Effector CD8-positive, alpha-beta T cell (primary cell): Measurements from ENCODE around the gene OPCML.

Experiments used
- DNase-seq: peaks from one replicate; lab custom pipeline; 2025; lab: John Stamatoyannopoulos, UW

Gene OPCML

GRCh38 chr11:132472411-132473172 lies 1059.7 kb downstream of the OPCML start:
- DNase-seq = no peak

- DNase-seq = no peak
Measured at GRCh38 chr11:132471466-132471865, 1060.8 kb downstream of the OPCML start.

GRCh38 chr11:132466983-132467382 lies 1065.3 kb downstream of the OPCML start:
- DNase-seq = no peak

- no peak for DNase-seq
Measured at GRCh38 chr11:132464939-132465338, 1067.4 kb downstream of the OPCML start.

GRCh38 chr11:132464003-132464342 lies 1068.3 kb downstream of the OPCML start:
- no peak for DNase-seq

GRCh38 chr11:132463295-132464002 lies 1068.9 kb downstream of the OPCML start:
- no peak for DNase-seq

GRCh38 chr11:132459736-132460135 lies 1072.6 kb downstream of the OPCML start:
- no peak for DNase-seq

GRCh38 chr11:132457445-132457844 lies 1074.9 kb downstream of the OPCML start:
- no peak for DNase-seq

GRCh38 chr11:132456751-132457328 lies 1075.5 kb downstream of the OPCML start:
- DNase-seq = no peak

GRCh38 chr11:132455044-132455443 lies 1077.3 kb downstream of the OPCML start:
- DNase-seq = no peak

GRCh38 chr11:132453406-132453805 lies 1078.9 kb downstream of the OPCML start:
- DNase-seq = no peak

- DNase-seq = no peak
Measured at GRCh38 chr11:132452616-132453015, 1079.7 kb downstream of the OPCML start.

GRCh38 chr11:132451942-132452601 lies 1080.2 kb downstream of the OPCML start:
- no peak for DNase-seq

- DNase-seq = no peak
Measured at GRCh38 chr11:132450631-132451030, 1081.7 kb downstream of the OPCML start.

- no peak for DNase-seq
Measured at GRCh38 chr11:132448334-132448995, 1083.8 kb downstream of the OPCML start.

GRCh38 chr11:132447761-132448160 lies 1084.5 kb downstream of the OPCML start:
- no peak for DNase-seq

- DNase-seq = no peak
Measured at GRCh38 chr11:132445859-132446291, 1086.4 kb downstream of the OPCML start.

GRCh38 chr11:132444911-132445310 lies 1087.4 kb downstream of the OPCML start:
- DNase-seq = no peak

GRCh38 chr11:132439711-132440255 lies 1092.5 kb downstream of the OPCML start:
- DNase-seq = no peak

- no peak for DNase-seq
Measured at GRCh38 chr11:132438418-132438817, 1093.9 kb downstream of the OPCML start.

GRCh38 chr11:132430429-132431062 lies 1101.8 kb downstream of the OPCML start:
- DNase-seq = no peak
